KMS-11 (cell line): Measurements from ENCODE around the gene CORO2B.

Source experiments
- H2AFZ ChIP-seq: fragments of 200-600 bp; sonication (generic); 2 replicates; pipeline ENCODE4 v1.6.1; 2016; ENCODE audit warnings: antibody characterized with exemption, mixed run types, low read depth
- H3K27ac ChIP-seq: fragments of 200-600 bp; sonication (generic); 2 replicates; pipeline ENCODE4 v1.6.1; 2016; ENCODE audit warnings: mild to moderate bottlenecking, mixed run types
- H3K27me3 ChIP-seq: fragments of 200-600 bp; sonication (generic); 2 replicates; pipeline ENCODE4 v1.6.1; 2017; ENCODE audit warnings: mild to moderate bottlenecking, low read depth, mixed run types, moderate library complexity; ENCODE audit not compliant: insufficient read depth
- H3K36me3 ChIP-seq: fragments of 200-600 bp; sonication (generic); 2 replicates; pipeline ENCODE4 v1.6.1; 2017; ENCODE audit warnings: mild to moderate bottlenecking, mixed run types; ENCODE audit not compliant: insufficient read depth
- H3K4me1 ChIP-seq: fragments of 200-600 bp; sonication (generic); 2 replicates; pipeline ENCODE4 v1.6.1; 2016; ENCODE audit warnings: mild to moderate bottlenecking, low read depth, mixed run types; ENCODE audit not compliant: poor library complexity, severe bottlenecking
- H3K4me2 ChIP-seq: fragments of 200-600 bp; sonication (generic); 2 replicates; pipeline ENCODE4 v1.7.0; 2016; ENCODE audit warnings: mild to moderate bottlenecking, mixed run types
- H3K4me3 ChIP-seq: fragments of 200-600 bp; sonication (generic); IDR thresholded peaks from 2 replicates; pipeline ENCODE4 v1.6.1; 2017; ENCODE audit warnings: low read depth, low read length, mixed read lengths; ENCODE audit not compliant: insufficient read depth
- H3K79me2 ChIP-seq: fragments of 200-600 bp; sonication (generic); 2 replicates; pipeline ENCODE4 v1.6.1; 2016; ENCODE audit warnings: low read depth, mixed run types; ENCODE audit not compliant: insufficient read depth
- H3K9ac ChIP-seq: fragments of 200-600 bp; sonication (generic); 2 replicates; pipeline ENCODE4 v1.6.1; 2016; ENCODE audit warnings: mild to moderate bottlenecking, mixed run types
- H4K20me1 ChIP-seq: fragments of 200-600 bp; sonication (generic); 2 replicates; pipeline ENCODE4 v1.6.1; 2016; ENCODE audit warnings: mild to moderate bottlenecking, mixed run types; ENCODE audit not compliant: insufficient read depth
- CTCF ChIP-seq: fragments of 200-600 bp; sonication (generic); conservative IDR thresholded peaks from 2 replicates; pipeline ENCODE4 v1.6.1; 2017; ENCODE audit warnings: low read depth, mild to moderate bottlenecking, antibody characterized with exemption, low read length, moderate library complexity, mixed read lengths

Gene CORO2B

GRCh38 chr15:68571582-68571981 lies 7.2 kb upstream of the CORO2B start:
- Histone ChIP-seq H3K27me3 (no peaks in the 10 kb centered on the region), H4K20me1 (no peaks in the 10 kb centered on the region), H2AFZ (no peak overlapping the region), H3K36me3 (no peaks in the 10 kb centered on the region), H3K4me1 (no peaks in the 10 kb centered on the region), H3K27ac (no peak overlapping the region), H3K79me2 (no peaks in the 10 kb centered on the region), H3K4me3 (no peak overlapping the region), H3K9ac (no peak overlapping the region), H3K4me2 (no peak overlapping the region)
- no peak for TF ChIP-seq CTCF

GRCh38 chr15:68572309-68572708 lies 6.5 kb upstream of the CORO2B start:
- no peak for TF ChIP-seq CTCF
- Histone ChIP-seq H3K4me3 (no peak overlapping the region), H3K4me1 (no peaks in the 10 kb centered on the region), H3K27me3 (no peaks in the 10 kb centered on the region), H4K20me1 (no peaks in the 10 kb centered on the region), H3K9ac (no peak overlapping the region), H3K36me3 (no peaks in the 10 kb centered on the region), H3K4me2 (no peak overlapping the region), H3K79me2 (no peaks in the 10 kb centered on the region), H2AFZ (no peak overlapping the region), H3K27ac (no peak overlapping the region)

- Histone ChIP-seq H3K4me2 (no peak overlapping the region), H3K27me3 (no peaks in the 10 kb centered on the region), H3K9ac (no peak overlapping the region), H4K20me1 (no peaks in the 10 kb centered on the region), H3K27ac (no peak overlapping the region), H2AFZ (no peak overlapping the region), H3K4me3 (no peak overlapping the region), H3K36me3 (no peaks in the 10 kb centered on the region), H3K79me2 (no peaks in the 10 kb centered on the region), H3K4me1 (no peaks in the 10 kb centered on the region)
- TF ChIP-seq CTCF: no peak
Measured at GRCh38 chr15:68572921-68573320, 5.9 kb upstream of the CORO2B start.

- Histone ChIP-seq H3K4me1 (no peaks in the 10 kb centered on the region), H3K36me3 (no peaks in the 10 kb centered on the region), H3K27ac (no peak overlapping the region), H2AFZ (no peak overlapping the region), H3K4me2 (no peak overlapping the region), H3K4me3 (no peak overlapping the region), H3K9ac (no peak overlapping the region), H3K27me3 (no peaks in the 10 kb centered on the region), H3K79me2 (no peaks in the 10 kb centered on the region), H4K20me1 (no peaks in the 10 kb centered on the region)
- TF ChIP-seq CTCF: no peak
Measured at GRCh38 chr15:68574046-68574445, 4.7 kb upstream of the CORO2B start.

GRCh38 chr15:68574629-68575028 lies 4.2 kb upstream of the CORO2B start:
- no peak for TF ChIP-seq CTCF
- Histone ChIP-seq H3K27me3 (no peaks in the 10 kb centered on the region), H3K27ac (no peak overlapping the region), H2AFZ (no peak overlapping the region), H3K4me1 (no peaks in the 10 kb centered on the region), H4K20me1 (no peaks in the 10 kb centered on the region), H3K36me3 (no peaks in the 10 kb centered on the region), H3K4me2 (no peak overlapping the region), H3K9ac (no peak overlapping the region), H3K4me3 (no peak overlapping the region), H3K79me2 (no peaks in the 10 kb centered on the region)
